HG03139 (cell line): ENCODE data around the gene SLC5A7.

Source experiments
- ATAC-seq: cut with Tn5 transposase; IDR thresholded peaks from one replicate; pipeline ENCODE4 v1.9.1; 2021; ENCODE audit not compliant: unreplicated experiment

The SLC5A7 gene

GRCh38 chr2:107986278-107987217 lies at the start of gene SLC5A7:
TSS of gene SLC5A7 (plus strand) at chr2:107986524. CDS start at chr2:107988156, 1,632 bp downstream.
- ATAC-seq = no peak

- ATAC-seq = no peak
These were observed 24.9 kb upstream of the SLC5A7 start for GRCh38 chr2:107961395-107961794.

GRCh38 chr2:107964185-107964584 lies 22.1 kb upstream of the SLC5A7 start:
- no peak for ATAC-seq

- no peak for ATAC-seq
These were observed 1.6 kb upstream of the SLC5A7 start for GRCh38 chr2:107984707-107985106.

GRCh38 chr2:107988108-107988507 lies 1.8 kb downstream of the SLC5A7 start:
- no peak for ATAC-seq

- ATAC-seq = no peak
These were observed 3.1 kb downstream of the SLC5A7 start for GRCh38 chr2:107989445-107989844.

GRCh38 chr2:107990718-107991117 lies 4.4 kb downstream of the SLC5A7 start:
- ATAC-seq = no peak

GRCh38 chr2:107992069-107992468 lies 5.7 kb downstream of the SLC5A7 start:
- ATAC-seq = no peak

- ATAC-seq = no peak
These were observed 12.8 kb downstream of the SLC5A7 start for GRCh38 chr2:107999158-107999557.

- no peak for ATAC-seq
These were observed 24.7 kb downstream of the SLC5A7 start for GRCh38 chr2:108010912-108011591.

- ATAC-seq = no peak
These were observed 27.0 kb downstream of the SLC5A7 start for GRCh38 chr2:108013305-108013704.

- no peak for ATAC-seq
These were observed 36.3 kb downstream of the SLC5A7 start for GRCh38 chr2:108022628-108023027.

- no peak for ATAC-seq
These were observed 37.5 kb downstream of the SLC5A7 start for GRCh38 chr2:108023776-108024175.

- no peak for ATAC-seq
These were observed 39.9 kb downstream of the SLC5A7 start for GRCh38 chr2:108026092-108026794.

- no peak for ATAC-seq
These were observed 43.2 kb downstream of the SLC5A7 start for GRCh38 chr2:108029496-108029895.

GRCh38 chr2:108029912-108030311 lies 43.6 kb downstream of the SLC5A7 start:
- no peak for ATAC-seq

GRCh38 chr2:108031471-108031941 lies 45.2 kb downstream of the SLC5A7 start:
- no peak for ATAC-seq

GRCh38 chr2:108034843-108035242 lies 48.5 kb downstream of the SLC5A7 start:
- no peak for ATAC-seq

- no peak for ATAC-seq
These were observed 62.4 kb downstream of the SLC5A7 start for GRCh38 chr2:108048752-108049151.

GRCh38 chr2:108058576-108059137 lies 72.3 kb downstream of the SLC5A7 start:
- no peak for ATAC-seq

GRCh38 chr2:108061439-108062042 lies 75.2 kb downstream of the SLC5A7 start:
- ATAC-seq = no peak
